ENCODE measurements around the gene GCDH.
"Not testable (repeated sequence)": the region's sequence is repeated elsewhere in the genome, so short reads cannot be mapped to it uniquely, and the experiment has no call there.

GCDH gene

GRCh38 chr19:12890787-12891552 lies at the start of gene GCDH:
Gene GCDH, plus strand, starts transcription at chr19:12891160. Its CDS starts 145 bp downstream, at chr19:12891305.
- DNase-seq, result peak; percentile 99

GRCh38 chr19:12842511-12842910 lies 48.4 kb upstream of the GCDH start:
- DNase-seq, result no peak

- no peak for DNase-seq
Observed at GRCh38 chr19:12843328-12843727, 47.6 kb upstream of the GCDH start.

- no peak for DNase-seq
Observed at GRCh38 chr19:12843999-12844732, 46.8 kb upstream of the GCDH start.

GRCh38 chr19:12846613-12847012 lies 44.3 kb upstream of the GCDH start:
- DNase-seq, result not testable (repeated sequence)

- DNase-seq, result peak; percentile 38
Observed at GRCh38 chr19:12847159-12848139, 43.5 kb upstream of the GCDH start.

GRCh38 chr19:12856653-12857052 lies 34.3 kb upstream of the GCDH start:
- no peak for DNase-seq

- no peak for DNase-seq
Observed at GRCh38 chr19:12858041-12858928, 32.7 kb upstream of the GCDH start.

- no peak for DNase-seq
Observed at GRCh38 chr19:12859546-12859945, 31.4 kb upstream of the GCDH start.

GRCh38 chr19:12864143-12864542 lies 26.8 kb upstream of the GCDH start:
- no peak for DNase-seq

GRCh38 chr19:12864721-12865715 lies 25.9 kb upstream of the GCDH start:
- DNase-seq, result no peak

- DNase-seq, result no peak
Observed at GRCh38 chr19:12865746-12866415, 25.1 kb upstream of the GCDH start.

- DNase-seq, result no peak
Observed at GRCh38 chr19:12866416-12867119, 24.4 kb upstream of the GCDH start.

GRCh38 chr19:12867120-12868099 lies 23.6 kb upstream of the GCDH start:
- peak; percentile 13 for DNase-seq

- DNase-seq, result no peak
Observed at GRCh38 chr19:12868540-12869112, 22.3 kb upstream of the GCDH start.

GRCh38 chr19:12871681-12872080 lies 19.3 kb upstream of the GCDH start:
- no peak for DNase-seq

- DNase-seq, result no peak
Observed at GRCh38 chr19:12872255-12872654, 18.7 kb upstream of the GCDH start.
